GM23248 (cell line): ENCODE data around the gene HHIPL1.

ENCODE experiments used
- EZH2 ChIP-seq: fragments of 200-600 bp; sonication (generic); IDR thresholded peaks from 2 replicates; pipeline ENCODE4 v1.6.1; 2018; ENCODE audit warnings: antibody characterized with exemption, mild to moderate bottlenecking; ENCODE audit not compliant: insufficient read depth, poor library complexity, severe bottlenecking
- EZH2phosphoT487 ChIP-seq: fragments of 200-600 bp; sonication (generic); IDR thresholded peaks from 2 replicates; pipeline ENCODE4 v1.6.1; 2018; ENCODE audit warnings: antibody characterized with exemption, moderate library complexity, mild to moderate bottlenecking, low read depth; ENCODE audit not compliant: insufficient read depth

GRCh38 chr14:99687284-99688209 is 42.6 kb downstream of the HHIPL1 start:
- TF ChIP-seq EZH2, result no peak
- TF ChIP-seq EZH2phosphoT487, result no peak
